Smooth muscle cell of the brain vasculature (primary cell): ENCODE results near the gene CCDC83.
"Not testable (repeated sequence)": the region's sequence is repeated elsewhere in the genome, so short reads cannot be mapped to it uniquely, and the experiment has no call there.

Experiments used
- DNase-seq: peaks from one replicate; pipeline ENCODE4 v3.0.0-alpha.2; 2012; ENCODE audit warnings: low read depth, low spot score

The CCDC83 gene

GRCh38 chr11:85886089-85887056, 31.2 kb downstream of the CCDC83 start:
- DNase-seq, result no peak

GRCh38 chr11:85889108-85889507, 33.9 kb downstream of the CCDC83 start:
- no peak for DNase-seq

GRCh38 chr11:85889676-85890579, 34.7 kb downstream of the CCDC83 start:
- peak; percentile 18 for DNase-seq

GRCh38 chr11:85893395-85893794, 38.2 kb downstream of the CCDC83 start:
- no peak for DNase-seq

GRCh38 chr11:85896876-85897275, 41.7 kb downstream of the CCDC83 start:
- no peak for DNase-seq

GRCh38 chr11:85898456-85898855, 43.3 kb downstream of the CCDC83 start:
- DNase-seq, result no peak

GRCh38 chr11:85902353-85902752, 47.2 kb downstream of the CCDC83 start:
- DNase-seq, result no peak

- no peak for DNase-seq
These were observed 48.2 kb downstream of the CCDC83 start for GRCh38 chr11:85903406-85903805.

GRCh38 chr11:85903811-85904210, 48.6 kb downstream of the CCDC83 start:
- no peak for DNase-seq

- no peak for DNase-seq
These were observed 57.2 kb downstream of the CCDC83 start for GRCh38 chr11:85912414-85912813.

- DNase-seq, result no peak
These were observed 58.3 kb downstream of the CCDC83 start for GRCh38 chr11:85913513-85913912.

GRCh38 chr11:85914425-85914824, 59.2 kb downstream of the CCDC83 start:
- DNase-seq, result no peak

- DNase-seq, result no peak
These were observed 64.0 kb downstream of the CCDC83 start for GRCh38 chr11:85918910-85919794.

GRCh38 chr11:85922367-85922766, 67.2 kb downstream of the CCDC83 start:
- no peak for DNase-seq

- no peak for DNase-seq
These were observed 68.3 kb downstream of the CCDC83 start for GRCh38 chr11:85923455-85923854.

GRCh38 chr11:85926653-85927214, 71.6 kb downstream of the CCDC83 start:
- DNase-seq, result not testable (repeated sequence)

- DNase-seq, result no peak
These were observed 75.7 kb downstream of the CCDC83 start for GRCh38 chr11:85930879-85931366.

- DNase-seq, result no peak
These were observed 79.5 kb downstream of the CCDC83 start for GRCh38 chr11:85934596-85935169.

- DNase-seq, result no peak
These were observed 80.6 kb downstream of the CCDC83 start for GRCh38 chr11:85935751-85936150.

- no peak for DNase-seq
These were observed 82.7 kb downstream of the CCDC83 start for GRCh38 chr11:85937835-85938234.
